ENCODE measurements around the gene CDH12. TPM values are rescaled to one million over a fixed set of nuclear protein-coding genes. Genes with fewer than 3 reads are reported as not detected.

CDH12 gene
- total RNA-seq, 4 donors from 2014 or later = not detected

GRCh38 chr5:21818370-21818720 is 1034.8 kb downstream of the CDH12 start:
- 81 to 90% methylated on average over 1 of the region's 1 CpG for WGBS, 2 donors

GRCh38 chr5:21817668-21818369 is 1035.3 kb downstream of the CDH12 start:
- TF ChIP-seq CTCF (IDR thresholded peaks at IDR 0.05) (peak in 1 of 6 experiments; percentile 34), POLR2A (IDR thresholded peaks at IDR 0.05) (no peak)
- intact Hi-C loops (cut with DNase I) = no loop called here
- H3K4me1 ChIP-seq = no peaks in the 10 kb centered on the region
- 48 to 57% methylated on average over 5 of the region's 5 CpGs for WGBS, 2 donors
- H3K36me3 ChIP-seq = no peaks in the 10 kb centered on the region
- H3K4me3 ChIP-seq (replicated peaks in 1 of 3) = no peak overlapping the region
- H3K27ac ChIP-seq = no peak overlapping the region
- H3K9me3 ChIP-seq = no peaks in the 10 kb centered on the region
- no peak for DNase-seq
- H3K27me3 ChIP-seq = no peaks in the 10 kb centered on the region

More at GRCh38 chr5:21818370-21818720, 1034.8 kb downstream of the CDH12 start:
- no peaks in the 10 kb centered on the region for H3K36me3 ChIP-seq
- H3K27ac ChIP-seq = no peak overlapping the region
- H3K4me1 ChIP-seq = no peaks in the 10 kb centered on the region
- intact Hi-C loops (cut with DNase I) = no loop called here
- H3K9me3 ChIP-seq = no peaks in the 10 kb centered on the region
- TF ChIP-seq CTCF (IDR thresholded peaks at IDR 0.05) (no peak), POLR2A (IDR thresholded peaks at IDR 0.05) (no peak)
- no peaks in the 10 kb centered on the region for H3K27me3 ChIP-seq
- no peak overlapping the region for H3K4me3 ChIP-seq (replicated peaks in 1 of 3)
- DNase-seq = no peak

GRCh38 chr5:21810737-21811316 is 1042.3 kb downstream of the CDH12 start:
- Histone ChIP-seq H3K36me3 (no peaks in the 10 kb centered on the region), H3K27ac (no peak overlapping the region), H3K27me3 (no peaks in the 10 kb centered on the region), H3K9me3 (no peaks in the 10 kb centered on the region), H3K4me3 (replicated peaks in 1 of 3) (no peak overlapping the region), H3K4me1 (no peaks in the 10 kb centered on the region)
- DNase-seq = no peak
- intact Hi-C loops (cut with DNase I) = no loop called here
- WGBS, 2 donors = 28% methylated on average over 5 of the region's 5 CpGs
- TF ChIP-seq POLR2A (IDR thresholded peaks at IDR 0.05) (no peak), CTCF (IDR thresholded peaks at IDR 0.05) (peak in 2 of 6 experiments; percentile 8 to 46)

- Histone ChIP-seq H3K27ac (no peak overlapping the region), H3K4me1 (no peaks in the 10 kb centered on the region), H3K4me3 (replicated peaks in 1 of 3) (no peak overlapping the region), H3K27me3 (no peaks in the 10 kb centered on the region), H3K36me3 (no peaks in the 10 kb centered on the region), H3K9me3 (no peaks in the 10 kb centered on the region)
- intact Hi-C loops (cut with DNase I) = no loop called here
- TF ChIP-seq POLR2A (IDR thresholded peaks at IDR 0.05) (no peak), CTCF (IDR thresholded peaks at IDR 0.05) (no peak)
- no peak for DNase-seq
- WGBS, 2 donors = 48% methylated on average over 2 of the region's 2 CpGs
Observed at GRCh38 chr5:21809611-21810010, 1043.5 kb downstream of the CDH12 start.

GRCh38 chr5:21807953-21808352 is 1045.2 kb downstream of the CDH12 start:
- TF ChIP-seq POLR2A (IDR thresholded peaks at IDR 0.05) = no peak
- no peaks in the 10 kb centered on the region for H3K4me1 ChIP-seq
- WGBS, 2 donors = 53 to 62% methylated on average over 5 of the region's 5 CpGs

More at GRCh38 chr5:21807953-21808352, 1045.2 kb downstream of the CDH12 start:
- H3K9me3 ChIP-seq = no peaks in the 10 kb centered on the region
- no peak overlapping the region for H3K4me3 ChIP-seq (replicated peaks in 1 of 3)
- intact Hi-C loops (cut with DNase I) = no loop called here
- no peak for DNase-seq
- no peak overlapping the region for H3K27ac ChIP-seq
- H3K27me3 ChIP-seq = no peaks in the 10 kb centered on the region
- no peaks in the 10 kb centered on the region for H3K36me3 ChIP-seq

All from thyroid gland (tissue), 4 donors.